Astrocyte (in vitro differentiated cells and primary cell): ENCODE measurements around the gene CHDH.

ENCODE experiments used
- EZH2 ChIP-seq: IDR thresholded peaks from 2 replicates; pipeline ENCODE4 v1.6.1; 2012; ENCODE audit warnings: mild to moderate bottlenecking, low read length, inconsistent platforms; ENCODE audit not compliant: insufficient read depth
- TF ChIP-seq, protein P1 (sequence below): IDR thresholded peaks from 2 replicates; pipeline ENCODE4 v1.5.1; 2011; ENCODE audit warnings: low read depth, mild to moderate bottlenecking, inconsistent platforms, low read length, moderate library complexity; ENCODE audit not compliant: insufficient read depth

DNA sequence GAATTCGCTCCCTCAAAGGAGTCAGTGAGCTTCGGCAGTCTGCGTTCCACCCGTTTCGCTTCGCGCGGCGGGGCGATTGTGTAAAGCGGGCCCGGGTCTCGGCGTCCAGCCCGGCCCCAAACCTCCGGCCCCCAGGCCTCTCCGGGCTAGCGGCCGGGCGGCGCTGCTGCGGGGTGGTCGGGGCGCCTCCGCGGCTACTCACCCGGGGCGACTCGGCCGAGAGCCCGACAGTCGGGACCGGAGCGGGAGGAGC is 412 bp downstream of the CHDH start:
- TF ChIP-seq, protein P1, sequence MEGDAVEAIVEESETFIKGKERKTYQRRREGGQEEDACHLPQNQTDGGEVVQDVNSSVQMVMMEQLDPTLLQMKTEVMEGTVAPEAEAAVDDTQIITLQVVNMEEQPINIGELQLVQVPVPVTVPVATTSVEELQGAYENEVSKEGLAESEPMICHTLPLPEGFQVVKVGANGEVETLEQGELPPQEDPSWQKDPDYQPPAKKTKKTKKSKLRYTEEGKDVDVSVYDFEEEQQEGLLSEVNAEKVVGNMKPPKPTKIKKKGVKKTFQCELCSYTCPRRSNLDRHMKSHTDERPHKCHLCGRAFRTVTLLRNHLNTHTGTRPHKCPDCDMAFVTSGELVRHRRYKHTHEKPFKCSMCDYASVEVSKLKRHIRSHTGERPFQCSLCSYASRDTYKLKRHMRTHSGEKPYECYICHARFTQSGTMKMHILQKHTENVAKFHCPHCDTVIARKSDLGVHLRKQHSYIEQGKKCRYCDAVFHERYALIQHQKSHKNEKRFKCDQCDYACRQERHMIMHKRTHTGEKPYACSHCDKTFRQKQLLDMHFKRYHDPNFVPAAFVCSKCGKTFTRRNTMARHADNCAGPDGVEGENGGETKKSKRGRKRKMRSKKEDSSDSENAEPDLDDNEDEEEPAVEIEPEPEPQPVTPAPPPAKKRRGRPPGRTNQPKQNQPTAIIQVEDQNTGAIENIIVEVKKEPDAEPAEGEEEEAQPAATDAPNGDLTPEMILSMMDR = no peak
- TF ChIP-seq EZH2 = no peak
